Amniotic epithelial cell (primary cell): ENCODE data around the gene MYL6.

ENCODE experiments used
- DNase-seq: peaks from one replicate; pipeline ENCODE4 v3.0.0-alpha.2; 2010; ENCODE audit warnings: low read depth

The MYL6 gene

DNA sequence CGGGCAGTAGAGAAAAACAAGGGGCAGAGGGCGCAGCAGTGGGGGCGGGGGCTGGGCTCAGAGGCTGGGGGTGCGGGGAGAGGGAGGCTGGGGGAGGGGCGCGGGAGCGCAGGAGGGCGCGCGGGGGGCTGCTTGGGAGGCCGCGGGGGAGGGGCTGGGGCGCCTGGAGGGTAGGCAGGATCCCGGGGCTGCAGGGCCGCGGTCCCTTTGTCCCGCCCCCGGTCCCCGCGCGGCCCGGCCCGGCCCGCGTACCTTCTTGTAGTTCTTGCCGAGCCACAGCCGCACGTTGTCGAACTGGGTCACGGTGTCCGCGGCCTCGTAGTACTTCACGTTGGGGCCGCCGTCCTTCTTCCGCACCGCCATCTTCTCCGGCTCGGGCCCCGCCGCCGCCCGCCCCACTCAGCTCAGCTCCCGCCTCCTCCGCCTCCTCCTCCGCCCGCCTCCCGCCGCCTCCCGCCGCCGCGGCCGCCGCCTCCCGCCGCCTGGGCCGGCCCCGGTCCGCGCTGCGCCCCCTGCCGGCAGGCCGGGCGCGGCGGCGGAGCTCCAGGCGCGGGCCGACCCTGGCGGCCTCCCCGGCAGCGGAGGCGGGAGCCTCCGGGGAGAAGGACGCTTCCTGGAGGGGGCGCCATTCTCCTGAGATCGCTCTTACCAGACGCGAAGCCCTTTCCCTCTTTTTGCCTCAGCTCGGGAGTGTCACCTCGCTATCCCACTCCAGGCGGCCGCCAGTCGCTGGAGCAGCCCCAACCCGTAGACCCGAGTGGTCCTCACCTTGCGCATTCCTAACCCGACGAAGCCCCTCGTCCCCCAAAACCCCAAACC is 31.1 kb downstream of the MYL6 start, which contains the start of gene SMARCC2:
SMARCC2 (minus strand) TSS at position 385 of the 819 bp plus-strand sequence; CDS start at position 363, 22 bp downstream.
- peak; percentile 73 for DNase-seq

DNA sequence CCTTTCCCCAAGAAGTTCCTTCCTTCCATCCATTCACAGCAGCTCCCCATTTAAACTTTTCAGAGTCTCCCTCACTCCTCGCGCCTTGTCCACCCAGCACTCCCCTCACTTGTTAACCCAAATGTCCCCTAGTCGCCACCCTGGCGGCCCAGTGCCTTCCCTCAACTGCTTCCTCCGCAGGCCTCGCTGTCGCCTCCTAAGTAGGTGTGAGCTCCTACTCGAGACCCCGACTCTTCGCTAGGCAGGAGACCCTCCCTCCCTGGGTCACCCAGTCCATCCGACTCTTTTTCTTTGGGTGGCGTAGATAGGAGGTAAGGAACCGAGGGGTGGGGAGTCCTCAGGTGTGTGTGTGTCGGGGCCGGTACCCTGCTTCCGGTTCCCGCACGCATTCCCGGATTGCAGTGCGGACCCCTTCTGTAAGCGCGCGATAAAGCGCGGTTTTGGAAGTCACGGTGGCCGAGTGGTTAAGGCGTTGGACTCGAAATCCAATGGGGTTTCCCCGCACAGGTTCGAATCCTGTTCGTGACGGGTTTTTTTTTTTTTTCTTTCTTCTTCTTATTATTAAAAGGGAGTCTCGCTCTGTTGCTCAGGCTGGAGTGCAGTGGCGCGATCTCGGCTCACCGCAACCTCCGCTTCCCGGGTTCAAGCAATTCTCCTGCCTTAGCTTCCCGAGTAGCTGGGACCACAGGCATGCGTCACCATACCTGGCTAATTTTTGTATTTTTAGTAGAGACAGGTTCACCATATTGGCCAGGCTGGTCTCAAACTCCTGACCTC is 31.9 kb downstream of the MYL6 start:
- DNase-seq, result peak; percentile 75

DNA sequence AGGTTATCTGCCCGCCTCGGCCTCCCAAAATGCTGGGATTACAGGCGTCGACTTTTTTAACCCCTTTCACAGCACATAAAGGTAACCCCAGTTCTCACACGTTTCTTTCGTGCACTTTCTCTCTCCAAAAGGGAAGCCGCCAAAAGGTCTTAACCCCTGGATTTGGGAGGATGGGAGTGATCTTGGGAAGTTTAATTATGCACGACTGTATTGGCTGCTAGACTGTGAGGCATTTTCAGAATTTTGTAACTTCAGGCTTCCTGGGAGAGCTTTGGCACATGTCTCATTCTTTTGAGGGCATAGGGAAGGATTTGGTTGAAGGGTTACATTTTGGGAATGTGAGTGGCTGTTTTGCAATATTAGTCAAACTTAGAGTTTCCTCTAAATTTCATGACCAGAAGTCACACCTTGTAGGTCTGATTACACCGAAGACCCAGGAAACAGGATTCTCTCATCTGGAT is 32.6 kb downstream of the MYL6 start:
- DNase-seq, result no peak

DNA sequence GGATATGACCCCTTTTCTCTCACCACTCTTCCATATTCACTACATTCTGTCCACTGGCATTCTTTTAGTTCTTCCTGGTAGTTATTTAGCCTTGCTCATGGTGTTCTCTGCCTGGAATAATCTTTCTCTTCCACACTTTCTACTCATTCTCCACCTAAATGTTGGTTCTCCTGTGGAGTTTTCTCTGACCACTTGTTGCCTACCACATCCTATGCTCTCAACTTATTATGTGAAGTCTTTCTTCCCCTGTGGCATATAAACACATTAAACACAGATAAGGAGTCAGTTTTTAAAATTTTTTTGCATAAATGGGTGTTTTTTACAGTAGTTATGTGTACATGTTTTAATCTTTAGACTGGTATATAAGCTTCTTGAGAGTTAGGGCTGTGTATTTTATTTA is 34.4 kb downstream of the MYL6 start:
- DNase-seq, result no peak

DNA sequence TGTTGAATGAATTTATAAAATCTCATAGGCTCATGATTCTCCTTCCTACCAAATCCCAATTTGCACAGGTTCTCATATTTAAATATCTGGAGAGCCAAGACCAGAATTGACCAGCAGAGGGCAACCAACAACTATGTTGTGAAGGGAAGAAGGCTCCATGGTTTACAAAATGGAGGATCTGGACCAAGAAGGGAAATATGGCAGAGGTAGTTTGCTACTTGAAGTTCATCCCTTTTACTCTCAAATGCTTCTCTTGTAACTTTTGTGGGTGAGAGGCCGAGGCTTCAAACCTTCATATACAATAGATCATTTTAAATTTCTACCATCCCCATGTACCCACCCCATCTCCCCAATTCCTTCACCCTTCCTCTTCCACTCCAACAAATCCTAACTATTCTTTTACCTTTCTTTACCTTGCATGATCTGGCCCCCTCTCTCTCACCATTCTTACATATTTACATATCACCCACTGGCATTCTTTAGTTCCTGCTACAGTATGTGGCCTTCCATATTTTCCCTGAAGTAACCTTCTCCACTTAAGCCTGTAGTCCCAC is 34.9 kb downstream of the MYL6 start:
- peak; percentile 81 for DNase-seq

DNA sequence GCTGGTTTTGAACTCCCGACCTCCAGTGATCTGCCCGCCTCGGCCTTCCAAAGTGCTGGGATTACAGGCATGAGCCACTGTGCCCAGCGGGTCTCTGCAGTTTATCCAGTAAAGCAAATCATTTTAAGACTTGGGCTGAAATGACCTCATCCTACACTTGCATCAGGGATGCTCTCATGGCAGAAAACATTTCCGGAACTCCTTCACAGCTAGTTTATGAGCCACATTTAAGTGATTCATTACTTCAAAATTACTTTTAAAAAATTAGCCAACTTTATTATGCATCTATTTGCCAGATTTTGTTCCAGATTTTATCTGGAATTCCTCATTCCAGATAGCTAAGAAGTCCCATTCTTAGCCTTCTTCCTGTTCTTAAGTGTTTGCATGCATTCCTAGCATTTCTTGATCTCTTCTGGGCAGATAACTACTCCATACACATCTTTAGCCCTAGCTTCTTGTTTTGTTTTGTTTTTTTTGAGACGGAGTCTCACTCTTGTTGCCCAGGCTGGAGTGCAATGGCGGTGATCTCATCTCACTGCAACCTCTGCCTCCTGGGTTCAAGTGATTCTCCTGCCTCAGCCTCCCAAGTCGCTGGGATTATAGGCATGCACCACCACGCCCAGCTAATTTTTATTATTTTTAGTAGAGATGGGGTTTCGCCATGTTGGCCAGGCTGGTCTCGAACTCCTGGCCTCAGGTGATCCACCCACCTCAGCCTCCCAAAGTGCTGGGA is 38.8 kb downstream of the MYL6 start:
- peak; percentile 98 for DNase-seq

DNA sequence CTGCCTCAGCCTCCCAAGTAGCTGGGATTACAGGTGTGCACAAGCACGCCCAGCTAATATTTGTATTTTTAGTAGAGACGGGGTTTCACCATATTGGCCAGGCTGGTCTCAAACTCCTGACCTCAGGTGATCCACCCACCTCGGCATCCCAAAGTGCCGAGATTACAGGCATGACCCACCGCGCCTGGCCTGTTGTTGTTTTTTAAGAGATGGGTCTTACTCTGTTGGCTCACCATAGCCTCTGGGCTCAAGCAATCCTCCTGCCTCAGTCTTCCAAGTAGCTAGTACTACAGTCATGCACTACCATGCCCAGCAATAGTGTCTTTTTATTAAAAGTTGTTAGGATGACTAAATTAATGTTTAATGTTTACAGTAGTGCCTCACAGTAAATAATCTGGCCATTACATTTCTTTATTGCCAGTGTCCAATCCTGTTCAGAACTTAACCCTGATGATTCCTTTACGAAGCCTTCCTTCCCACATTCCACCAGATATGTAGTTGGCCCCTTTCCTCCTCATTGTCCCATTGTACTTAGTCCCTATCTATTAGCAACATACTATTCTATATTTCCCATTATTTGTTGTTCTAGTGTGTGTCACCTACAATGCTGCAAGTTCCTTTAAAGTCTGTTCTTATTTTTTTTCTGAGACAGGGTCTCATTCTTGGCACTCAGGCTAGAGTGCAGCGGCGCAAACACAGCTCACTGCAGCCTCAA is 39.9 kb downstream of the MYL6 start:
- DNase-seq, result no peak

DNA sequence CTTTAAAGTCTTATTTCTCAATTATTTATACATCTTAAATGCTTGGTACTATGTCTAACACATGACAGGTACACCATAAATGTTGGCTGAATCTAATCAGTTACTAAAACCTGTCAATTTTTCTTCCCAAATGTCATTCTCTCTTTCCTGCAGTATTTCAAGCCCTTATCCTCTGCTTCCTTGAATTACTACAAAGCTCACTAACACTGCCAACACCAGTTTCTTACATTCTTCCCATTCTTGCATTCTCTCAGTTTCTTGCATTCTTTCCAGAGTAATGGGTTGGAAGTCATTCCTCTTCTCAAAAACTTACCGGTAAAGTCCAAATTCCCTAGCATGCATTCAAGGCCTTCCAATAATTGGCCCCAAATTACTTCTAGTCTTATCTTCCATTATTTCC is 40.7 kb downstream of the MYL6 start:
- no peak for DNase-seq

DNA sequence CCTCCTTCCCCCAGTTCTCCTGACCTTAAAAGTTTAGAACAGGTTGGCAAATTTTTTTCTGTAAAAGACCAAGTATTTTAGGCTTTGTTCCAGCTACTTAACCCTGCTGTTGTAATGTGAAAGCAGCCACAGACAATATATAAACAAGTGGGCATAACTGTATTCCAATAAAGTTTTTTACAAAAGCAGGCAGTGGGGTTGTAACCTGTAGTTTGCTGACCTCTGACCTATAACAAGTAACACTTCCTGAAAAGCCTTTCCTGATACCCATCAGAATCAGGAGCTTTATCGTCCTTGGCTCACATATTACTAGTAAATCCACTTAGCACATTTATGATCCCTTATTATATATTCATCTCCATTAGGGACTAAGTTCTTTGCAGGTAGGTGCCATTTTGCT is 44.2 kb downstream of the MYL6 start:
- DNase-seq, result no peak

DNA sequence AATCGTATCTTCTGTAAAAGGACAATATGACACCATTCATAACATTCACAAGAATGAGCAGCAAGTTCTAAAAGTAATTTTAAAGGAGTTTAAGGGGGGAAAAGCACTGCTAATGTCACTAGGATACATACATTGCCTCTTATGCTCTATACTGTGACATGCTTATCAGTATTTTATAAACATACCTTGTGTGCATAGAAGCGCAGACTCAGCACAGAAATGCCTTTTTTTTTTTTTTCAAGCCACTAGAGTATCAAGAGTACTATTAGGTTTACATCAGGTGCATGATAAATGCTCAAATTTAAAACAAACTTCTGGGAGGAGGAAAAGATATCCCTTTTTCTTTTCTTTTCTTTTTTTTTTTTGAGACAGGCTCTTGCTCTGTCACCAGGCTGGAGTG is 44.7 kb downstream of the MYL6 start:
- DNase-seq, result no peak

DNA sequence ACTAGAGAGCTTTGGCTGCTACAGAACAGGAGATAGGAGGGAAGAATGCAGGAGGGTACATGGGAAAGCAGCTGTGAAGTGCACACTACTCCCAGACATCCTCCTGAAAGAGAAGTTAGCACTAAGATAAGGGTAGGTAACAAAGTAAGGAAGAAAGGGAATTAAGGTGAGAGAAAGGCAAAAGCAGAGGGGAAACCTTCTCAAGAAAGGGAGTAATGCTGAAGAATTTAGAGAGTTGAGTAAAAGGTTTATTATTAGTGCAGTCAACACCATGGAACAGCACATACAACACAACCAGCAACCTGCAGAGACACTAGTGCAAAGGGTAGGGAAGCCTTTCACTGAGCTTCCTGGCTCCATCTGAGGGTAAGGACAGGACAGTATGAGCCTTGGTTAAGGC is 46.1 kb downstream of the MYL6 start:
- no peak for DNase-seq

DNA sequence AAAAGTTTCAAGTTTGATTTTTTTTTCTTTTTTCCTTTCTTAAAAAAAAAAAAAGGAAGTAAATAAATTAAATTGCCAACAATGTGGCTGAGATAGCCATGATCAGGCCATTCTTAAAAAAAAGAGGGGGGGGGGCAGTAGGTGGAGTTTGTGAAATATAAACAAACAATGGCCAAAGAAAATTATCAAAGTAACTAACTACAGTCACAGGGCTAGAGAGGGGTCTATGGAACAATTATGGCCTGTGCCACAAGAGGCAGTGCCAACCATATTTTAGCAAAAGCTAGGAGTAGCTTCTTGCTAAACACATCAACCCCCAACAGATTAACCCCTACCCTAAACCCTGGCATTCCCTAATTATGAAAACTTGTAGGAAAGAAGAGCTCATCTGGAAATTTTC is 47.3 kb downstream of the MYL6 start:
- DNase-seq, result no peak

DNA sequence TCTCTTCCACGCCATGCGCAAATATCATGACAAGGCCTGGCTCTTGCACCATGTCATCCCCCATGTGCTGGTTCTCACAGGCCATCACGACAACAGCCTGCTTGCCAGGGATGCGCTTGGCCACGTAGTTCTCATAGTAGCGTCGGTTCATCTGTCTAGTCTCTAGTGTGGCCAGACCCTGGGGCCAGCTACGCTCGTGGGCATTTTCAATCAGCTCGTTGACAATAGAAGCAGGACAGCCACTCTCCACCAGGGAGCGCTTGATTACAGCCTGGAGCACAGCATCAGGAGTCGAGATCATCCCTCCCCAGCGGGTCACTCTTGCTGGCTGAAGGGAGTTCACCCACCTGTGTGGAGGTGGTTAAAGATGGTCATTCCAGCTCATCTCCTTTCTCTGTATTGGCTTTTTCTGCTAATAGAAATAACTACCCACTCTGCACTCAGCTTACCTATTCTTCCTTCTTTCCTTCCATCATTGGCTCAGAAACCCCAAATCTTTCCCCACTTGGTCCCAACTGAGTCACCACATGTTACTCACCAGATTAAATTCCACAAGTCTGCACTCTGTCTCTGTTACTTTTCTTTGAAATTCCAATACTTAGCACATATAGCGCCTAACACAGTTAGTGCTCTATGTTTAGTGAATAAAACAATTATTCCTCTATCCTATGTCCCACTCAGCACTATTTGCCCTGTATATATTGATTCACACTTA is 48.5 kb downstream of the MYL6 start:
- peak; percentile 60 for DNase-seq

DNA sequence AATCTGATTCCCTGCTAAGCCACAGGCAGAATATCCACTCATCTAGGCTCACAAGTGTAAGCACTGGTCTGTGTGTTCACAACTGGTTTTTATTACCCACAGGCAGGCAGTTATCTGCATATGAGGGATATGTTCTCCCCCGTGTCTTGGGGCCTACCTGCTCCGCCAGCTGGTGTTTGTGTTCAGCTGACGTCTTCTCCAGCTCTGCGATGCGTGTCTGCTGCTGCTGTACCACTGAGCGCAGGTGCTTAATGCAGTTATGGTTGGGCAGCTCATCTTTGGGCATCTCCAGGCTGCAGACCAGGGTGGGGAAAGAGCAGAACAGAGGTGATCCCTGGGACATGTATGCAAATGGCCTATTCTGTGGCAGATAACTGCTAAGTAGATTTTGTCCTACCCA is 49.8 kb downstream of the MYL6 start:
- no peak for DNase-seq
